A549 (cell line): ENCODE measurements around the gene ETV1. TPM values are rescaled to one million over a fixed set of nuclear protein-coding genes. Genes with fewer than 3 reads are reported as not detected.

Experiments used
- ATAC-seq, 2 experiments: fragments of 200-7000 bp in 1 of 2; fragments of >200 bp in 1 of 2; cut with Nextera tagmentation in 1 of 2; cut with Tn5 transposase in 1 of 2; 3 replicates each; pipeline versions ENCODE4 v1.8.0 to v1.9.1; 2018 to 2020; ENCODE audit warnings: mild to moderate bottlenecking in 1 of 2, moderate library complexity in 1 of 2
- CTCF ChIA-PET: fragments of 300-600 bp; sonication (Branson Sonifier 250); formaldehyde crosslinking; extraction: SDS; loops from one replicate; lab custom pipeline; 2021; ENCODE audit warnings: antibody characterized with exemption, inconsistent platforms; lab: Yijun Ruan, JAX
- POLR2A ChIA-PET: fragments of 350-600 bp; formaldehyde crosslinking; extraction: SDS; loops from one replicate; lab custom pipeline; 2021; ENCODE audit warnings: antibody characterized with exemption, inconsistent platforms; lab: Yijun Ruan, JAX
- DNase-seq, 2 experiments: peaks; one replicate each; pipeline versions ENCODE4 v3.0.0 to v3.0.0-alpha.2; 2011 to 2016; ENCODE audit warnings: low read depth in 1 of 2, low spot score in 1 of 2
- FAIRE-seq: peaks from 2 replicates; lab custom pipeline; 2011; peaks lifted over from hg19 to GRCh38; lab: Jason Lieb, UNC
- H3K27ac ChIP-seq, 2 experiments: fragments of >200 bp; sonication (Bioruptor Twin); formaldehyde crosslinking; 3 replicates each; pipeline ENCODE4 v1.5.1; 2016 to 2017
- H3K4me1 ChIP-seq: fragments of >200 bp; sonication (Bioruptor Twin); formaldehyde crosslinking; 3 replicates; pipeline ENCODE4 v1.6.1; 2016
- H3K4me2 ChIP-seq: fragments of >200 bp; sonication (Bioruptor Twin); formaldehyde crosslinking; 3 replicates; pipeline ENCODE4 v1.6.1; 2016
- H3K4me3 ChIP-seq: fragments of >200 bp; sonication (Bioruptor Twin); formaldehyde crosslinking; 3 replicates; pipeline ENCODE4 v1.5.1; 2016
- H3K9me3 ChIP-seq: fragments of >200 bp; sonication (Bioruptor Twin); formaldehyde crosslinking; 3 replicates; pipeline ENCODE4 v1.6.1; 2016
- ATOH8 ChIP-seq: fragments of 250-450 bp; sonication (Bioruptor Pico); IDR thresholded peaks from 2 replicates; pipeline ENCODE4 v1.5.0; 2020; ENCODE audit warnings: low read depth, mild to moderate bottlenecking, moderate library complexity
- CBX2 ChIP-seq: fragments of 200-600 bp; sonication (generic); IDR thresholded peaks from 2 replicates; pipeline ENCODE4 v1.6.1; 2016; ENCODE audit warnings: low read depth, mild to moderate bottlenecking, borderline replicate concordance
- CHD2 ChIP-seq: fragments of 150-350 bp; IDR thresholded peaks from 2 replicates; pipeline ENCODE4 v1.6.1; 2014; ENCODE audit warnings: low read length; ENCODE audit not compliant: partially characterized antibody
- ELK1 ChIP-seq: fragments of 150-350 bp; IDR thresholded peaks from 2 replicates; pipeline ENCODE4 v1.6.1; 2014; ENCODE audit warnings: low read depth, mild to moderate bottlenecking, low read length
- FOSB ChIP-seq: fragments of 250-450 bp; sonication (Bioruptor Pico); IDR thresholded peaks from 2 replicates; pipeline ENCODE4 v1.5.0; 2020; ENCODE audit warnings: mild to moderate bottlenecking, moderate library complexity
- FOSL2 ChIP-seq, 2 experiments: fragments of 450-650 bp in 1 of 2; fragments of >200 bp in 1 of 2; sonication (Bioruptor Twin) in 1 of 2; formaldehyde crosslinking; IDR thresholded peaks; 2 replicates each; pipeline versions ENCODE4 v1.5.0 to v1.6.1; 2016 to 2020; ENCODE audit warnings: mild to moderate bottlenecking in 1 of 2, moderate library complexity in 1 of 2
- FOXS1 ChIP-seq: fragments of 250-450 bp; sonication (Bioruptor Pico); IDR thresholded peaks from 2 replicates; pipeline ENCODE4 v1.5.0; 2020; ENCODE audit warnings: mild to moderate bottlenecking, moderate library complexity
- HEYL ChIP-seq: fragments of 250-450 bp; sonication (Bioruptor Pico); IDR thresholded peaks from 2 replicates; pipeline ENCODE4 v1.8.0; 2021; ENCODE audit warnings: mild to moderate bottlenecking, moderate library complexity
- JUN ChIP-seq, 2 experiments: fragments of >200 bp; sonication (Bioruptor Twin); formaldehyde crosslinking; IDR thresholded peaks; 2 replicates in 1 of 2; 3 replicates in 1 of 2; pipeline ENCODE4 v1.6.1; 2016 to 2017
- MAX ChIP-seq: IDR thresholded peaks from 2 replicates; pipeline ENCODE4 v1.6.1; 2012
- MYC ChIP-seq: IDR thresholded peaks from 2 replicates; pipeline ENCODE4 v1.6.1; 2012; ENCODE audit warnings: mild to moderate bottlenecking, inconsistent platforms, low read length, improper control_type of control experiment, borderline replicate concordance
- NFE2L2 ChIP-seq: fragments of 150-350 bp; conservative IDR thresholded peaks from 2 replicates; pipeline ENCODE4 v1.6.1; 2014; ENCODE audit warnings: low read length
- NPAS2 ChIP-seq: fragments of 250-450 bp; sonication (Bioruptor Pico); IDR thresholded peaks from 2 replicates; pipeline ENCODE4 v1.8.0; 2022; ENCODE audit warnings: mild to moderate bottlenecking, moderate library complexity, borderline replicate concordance
- NR3C1 ChIP-seq: fragments of >200 bp; sonication (Bioruptor Twin); formaldehyde crosslinking; IDR thresholded peaks from 3 replicates; pipeline ENCODE4 v1.6.1; 2017
- RAD21 ChIP-seq, 2 experiments: fragments of >200 bp in 1 of 2; sonication (Bioruptor Twin) in 1 of 2; formaldehyde crosslinking in 1 of 2; IDR thresholded peaks in 1 of 2; conservative IDR thresholded peaks in 1 of 2; 2 replicates in 1 of 2; 3 replicates in 1 of 2; pipeline ENCODE4 v1.6.1; 2012 to 2018; ENCODE audit warnings: inconsistent platforms in 1 of 2
- RARB ChIP-seq: fragments of 250-450 bp; sonication (Bioruptor Pico); IDR thresholded peaks from 2 replicates; pipeline ENCODE4 v1.8.0; 2021; ENCODE audit warnings: mild to moderate bottlenecking, moderate library complexity
- RCOR1 ChIP-seq: fragments of 150-350 bp; IDR thresholded peaks from 2 replicates; pipeline ENCODE4 v1.6.1; 2014; ENCODE audit warnings: antibody characterized with exemption, low read length, low read depth
- REST ChIP-seq: fragments of 200-600 bp; sonication (generic); IDR thresholded peaks from 2 replicates; pipeline ENCODE4 v1.6.1; 2016; ENCODE audit warnings: antibody characterized with exemption, mild to moderate bottlenecking, moderate library complexity
- RFX5 ChIP-seq: fragments of 450-650 bp; IDR thresholded peaks from 2 replicates; pipeline ENCODE4 v1.7.1; 2014; ENCODE audit warnings: antibody characterized with exemption, mild to moderate bottlenecking, moderate library complexity
- ZC3H11A ChIP-seq: fragments of 450-650 bp; IDR thresholded peaks from 2 replicates; pipeline ENCODE4 v1.6.1; 2014; ENCODE audit warnings: antibody characterized with exemption, mild to moderate bottlenecking
- ZNF302 ChIP-seq: fragments of 250-450 bp; sonication (Bioruptor Pico); IDR thresholded peaks from 2 replicates; pipeline ENCODE4 v1.9.0; 2021; ENCODE audit warnings: inconsistent platforms, mild to moderate bottlenecking, moderate library complexity
- ZSCAN20 ChIP-seq: fragments of 250-450 bp; sonication (Bioruptor Pico); IDR thresholded peaks from 2 replicates; pipeline ENCODE4 v1.8.0; 2022; ENCODE audit warnings: mild to moderate bottlenecking, moderate library complexity
- WGBS: methylation state at CpG from one replicate; pipeline ENCODE4 v1.1.6; 2017; ENCODE audit errors: missing lambda C conversion rate; 5-methylcytosine and 5-hydroxymethylcytosine counted together
- polyA plus RNA-seq, 4 experiments: library from polyadenylated mRNA; depleted of rRNA in 3 of 4; stranded (reverse); fragments of >200 nt; fragmentation: RNase III in 1 of 4; extraction: RNeasy Plus Mini Kit Qiagen cat#74134 plus additional on column Dnase treatment in 1 of 4; gene quantifications; 2 replicates in 3 of 4; 3 replicates in 1 of 4; pipeline ENCODE4 v1.2.3, GENCODE V29; 2011 to 2017

Gene ETV1
- polyA plus RNA-seq, 2 of the 4 experiments (the other 2 are of a cell fraction), result 1.3 to 6.2 TPM

- no peaks in the 10 kb centered on the region for H3K4me1 ChIP-seq
- ChIA-PET POLR2A (no interaction called here), CTCF (interaction anchor here (2.1 kb wide), 1 partner anchor 13 kb away, joined by 4 read pairs; no protein-coding TSS in a partner anchor)
- H3K4me2 ChIP-seq, result no peak overlapping the region
- no peak for ATAC-seq
- WGBS, result 66% methylated on average over 8 of the region's 8 CpGs
- H3K4me3 ChIP-seq, result no peak overlapping the region
- H3K27ac ChIP-seq, result no peak overlapping the region
- TF ChIP-seq REST, result no peak
- no peak for TF ChIP-seq FOSL2 (IDR thresholded peaks at IDR 0.05)
- TF ChIP-seq FOSL2 (CRISPR knock-in tag; IDR thresholded peaks at IDR 0.05), result no peak
- no peak for TF ChIP-seq NFE2L2
- TF ChIP-seq HEYL (CRISPR knock-in tag), result no peak
- FAIRE-seq, result no peak
- no peaks in the 10 kb centered on the region for H3K9me3 ChIP-seq
- no peak for DNase-seq
These were observed 78.5 kb downstream of the ETV1 start for GRCh38 chr7:13910805-13911551.

GRCh38 chr7:13908667-13909397 is 80.6 kb downstream of the ETV1 start:
- 55% methylated on average over 8 of the region's 8 CpGs for WGBS
- POLR2A ChIA-PET, result no interaction called here
- Histone ChIP-seq H3K4me1 (no peaks in the 10 kb centered on the region), H3K27ac (no peak overlapping the region), H3K9me3 (no peaks in the 10 kb centered on the region), H3K4me2 (no peak overlapping the region), H3K4me3 (no peak overlapping the region)
- CTCF ChIA-PET, result interaction anchor here (0.6 to 0.7 kb wide), 2 partner anchors 9 to 478 kb away, joined by 3 read pairs; no protein-coding TSS in a partner anchor
- DNase-seq, result no peak
- ATAC-seq, result no peak
- TF ChIP-seq FOSB (CRISPR knock-in tag) (no peak), ZNF302 (CRISPR knock-in tag) (no peak), NFE2L2 (no peak), NPAS2 (CRISPR knock-in tag) (no peak), ZSCAN20 (CRISPR knock-in tag) (no peak), ZC3H11A (no peak), ATOH8 (CRISPR knock-in tag) (no peak), CBX2 (no peak), JUN (IDR thresholded peaks at IDR 0.05) (no peak), RARB (CRISPR knock-in tag) (no peak), ELK1 (no peak), CHD2 (no peak), MAX (no peak), RFX5 (no peak), RAD21 (conservative IDR thresholded peaks at IDR 0.05 in 1 of 2, IDR thresholded peaks at IDR 0.05 in 1 of 2) (no peak), RCOR1 (no peak), MYC (no peak), FOXS1 (CRISPR knock-in tag) (no peak), NR3C1 (no peak)
- TF ChIP-seq, all 56 proteins: peak for 0
- no peak for FAIRE-seq
